Activated CD8-positive, alpha-beta memory T cell treated with anti-CD3 and anti-CD28 coated beads, Interleukin-2, amount 10 ng/mL, durations not matched to agents 7 days and 5 days (primary cell): ENCODE measurements around the gene HMBS. TPM values are rescaled to one million over a fixed set of nuclear protein-coding genes. Genes with fewer than 3 reads are reported as not detected.

Experiments used
- ATAC-seq: fragments of 150-1000 bp; cut with Tn5 transposase; one replicate; pipeline ENCODE4 v1.10.0; 2021; ENCODE audit warnings: moderate library complexity
- CTCF ChIA-PET: fragments of 350-600 bp; sonication (Branson Sonifier 250); formaldehyde crosslinking; loops from one replicate; lab custom pipeline; 2021; ENCODE audit warnings: antibody characterized with exemption; lab: Charles Lee
- DNase-seq: peaks from one replicate; pipeline ENCODE4 v3.0.0-alpha.2; 2020
- H3K27ac Mint-ChIP-seq: one replicate; pipeline ENCODE4 v1.8.0; 2021; ENCODE audit warnings: mild to moderate bottlenecking, mixed read lengths
- H3K27me3 Mint-ChIP-seq: one replicate; pipeline ENCODE4 v1.8.0; 2021; ENCODE audit warnings: mixed read lengths
- H3K36me3 Mint-ChIP-seq: one replicate; pipeline ENCODE4 v1.8.0; 2021; ENCODE audit warnings: mild to moderate bottlenecking, mixed read lengths
- H3K4me1 Mint-ChIP-seq: one replicate; pipeline ENCODE4 v1.8.0; 2021; ENCODE audit warnings: mixed read lengths
- H3K4me3 Mint-ChIP-seq: one replicate; pipeline ENCODE4 v1.8.0; 2021; ENCODE audit warnings: mild to moderate bottlenecking, moderate library complexity, mixed read lengths
- H3K9me3 Mint-ChIP-seq: one replicate; pipeline ENCODE4 v1.8.0; 2022; ENCODE audit warnings: low read depth, mixed read lengths
- total RNA-seq, 2 experiments: library from RNA; stranded (reverse); gene quantifications; one replicate each; pipeline ENCODE4 v1.2.3, GENCODE V29; 2021

The HMBS gene
- total RNA-seq, 2 experiments from 2014 or later, result 26.6 to 36.7 TPM

DNA sequence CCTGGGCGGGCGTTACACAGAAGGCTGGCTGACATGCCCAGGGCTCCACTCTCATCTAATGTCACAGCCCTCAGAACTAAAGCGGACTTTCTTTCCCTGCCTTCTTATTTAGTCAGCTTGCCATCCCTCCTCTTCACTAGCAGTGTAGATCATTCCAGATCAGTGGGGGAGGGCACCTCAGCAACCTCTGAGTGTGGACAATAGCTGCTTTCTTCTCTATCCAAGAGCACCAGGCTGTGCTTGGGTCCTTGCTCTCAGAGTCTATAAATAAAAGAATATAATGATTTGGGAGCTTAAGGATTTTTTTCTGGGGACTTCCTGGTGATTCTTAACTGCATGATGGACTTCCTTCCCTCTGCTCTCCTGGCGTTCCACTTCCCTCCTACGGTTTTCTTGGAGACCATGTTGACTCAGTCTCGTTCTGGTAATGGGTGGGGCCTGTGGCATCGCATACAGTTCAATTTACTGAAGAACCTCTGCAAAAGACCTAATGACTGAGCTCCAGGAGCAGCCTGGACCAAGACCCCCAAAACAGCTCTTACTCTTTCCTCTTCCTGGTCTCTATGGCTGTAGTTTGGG lies 2.9 kb upstream of the HMBS start:
- DNase-seq (no peak), ATAC-seq (no peak)
- Mint-ChIP-seq H3K27ac (no peak overlapping the region), H3K27me3 (no peaks in the 10 kb centered on the region), H3K4me1 (peaks cover 15% of the 10 kb centered on the region), H3K4me3 (no peak overlapping the region), H3K9me3 (no peaks in the 10 kb centered on the region), H3K36me3 (peaks cover 26% of the 10 kb centered on the region)
- CTCF ChIA-PET, result interaction anchor here (1.6 kb wide), 1 partner anchor 18 kb away, joined by 3 read pairs; no protein-coding TSS in a partner anchor

DNA sequence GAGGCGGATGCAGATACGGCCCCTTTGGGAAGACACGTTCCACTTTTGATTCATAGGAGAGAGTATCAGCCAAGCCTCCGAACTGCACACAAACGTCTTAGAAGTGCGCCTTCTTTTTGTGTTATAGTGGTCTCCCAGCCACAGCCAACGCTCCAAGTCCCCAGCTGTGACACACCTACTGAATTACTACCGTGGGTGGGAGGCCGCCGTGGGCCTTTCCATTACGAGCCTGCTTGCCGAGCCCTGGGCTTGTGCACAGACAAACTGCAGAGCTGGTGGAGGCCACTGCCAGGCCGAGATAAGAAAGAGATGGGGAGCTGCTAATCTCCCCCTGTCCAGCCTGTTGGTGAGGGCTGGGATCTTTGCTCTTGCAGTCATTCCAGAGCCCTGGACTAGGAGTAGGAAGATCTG lies 761 bp downstream of the HMBS start:
- peaks cover 20% of the 10 kb centered on the region for H3K36me3 Mint-ChIP-seq
- CTCF ChIA-PET, result interaction anchor here (0.6 to 4.0 kb wide), 14 partner anchors 10 to 597 kb away, joined by 3 to 27 read pairs (median 4); partner anchors contain the start of genes C2CD2L and VPS11
- ATAC-seq (peak; percentile 27), DNase-seq (no peak)
- H3K27me3 Mint-ChIP-seq, result no peaks in the 10 kb centered on the region
- H3K9me3 Mint-ChIP-seq, result no peaks in the 10 kb centered on the region
- H3K27ac Mint-ChIP-seq, result peak overlapping the region; percentile 89
- H3K4me1 Mint-ChIP-seq, result peaks cover 30% of the 10 kb centered on the region
- peak overlapping the region; percentile 93 for H3K4me3 Mint-ChIP-seq

DNA sequence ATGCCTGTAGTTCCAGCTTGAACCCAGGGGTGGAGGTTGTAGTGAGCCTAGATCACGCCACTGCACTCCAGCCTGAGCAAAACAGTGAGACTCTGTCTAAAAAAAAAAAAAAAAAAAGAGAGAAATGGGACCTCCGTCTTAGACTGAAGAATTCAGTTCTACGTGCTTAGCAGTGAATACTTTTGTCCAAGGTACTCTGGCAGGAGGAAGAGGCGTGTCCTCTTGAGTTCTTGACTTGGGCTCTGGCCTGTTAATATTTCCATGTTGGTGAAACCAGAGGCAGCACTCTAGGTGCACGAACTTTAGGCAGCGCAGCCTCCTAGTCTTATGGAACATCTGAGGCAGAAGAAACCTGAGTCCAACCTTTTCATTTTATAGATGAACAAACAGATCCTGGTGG lies 2.4 kb downstream of the HMBS start:
- peak overlapping the region; percentile 73 for H3K27ac Mint-ChIP-seq
- H3K4me3 Mint-ChIP-seq, result no peak overlapping the region
- peaks cover 8% of the 10 kb centered on the region for H3K36me3 Mint-ChIP-seq
- no peaks in the 10 kb centered on the region for H3K27me3 Mint-ChIP-seq
- DNase-seq (no peak), ATAC-seq (no peak)
- peaks cover 38% of the 10 kb centered on the region for H3K4me1 Mint-ChIP-seq
- no peaks in the 10 kb centered on the region for H3K9me3 Mint-ChIP-seq
- CTCF ChIA-PET, result interaction anchor here (3.2 to 4.0 kb wide), 2 partner anchors 8 to 20 kb away, joined by 15 to 27 read pairs; partner anchors contain the start of gene VPS11

DNA sequence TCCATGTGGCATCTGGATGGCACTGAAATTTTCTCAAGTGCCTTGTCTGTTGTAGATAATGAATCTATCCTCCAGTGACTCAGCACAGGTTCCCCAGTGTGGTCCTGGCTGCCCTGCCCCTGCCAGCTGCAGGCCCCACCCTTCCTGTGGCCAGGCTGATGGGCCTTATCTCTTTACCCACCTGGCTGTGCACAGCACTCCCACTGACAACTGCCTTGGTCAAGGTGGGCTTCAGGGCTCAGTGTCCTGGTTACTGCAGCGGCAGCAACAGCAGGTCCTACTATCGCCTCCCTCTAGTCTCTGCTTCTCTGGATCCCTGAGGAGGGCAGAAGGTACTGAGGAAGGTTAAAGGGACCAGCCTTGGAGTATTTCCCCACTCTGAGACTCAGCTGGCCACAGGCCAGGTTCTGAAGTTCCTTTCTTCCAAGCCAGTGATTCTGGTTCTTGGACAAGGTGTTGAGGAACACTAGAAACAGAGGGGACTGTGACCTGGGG lies 3.1 kb downstream of the HMBS start:
- no peak for ATAC-seq
- Mint-ChIP-seq H3K4me1 (peaks cover 44% of the 10 kb centered on the region), H3K36me3 (peaks cover 11% of the 10 kb centered on the region), H3K27ac (peak overlapping the region; percentile 73), H3K4me3 (no peak overlapping the region), H3K9me3 (no peaks in the 10 kb centered on the region), H3K27me3 (no peaks in the 10 kb centered on the region)
- no peak for DNase-seq
- CTCF ChIA-PET, result interaction anchor here (1.6 kb wide), 1 partner anchor 15 kb away, joined by 3 read pairs; the partner anchor contains the start of gene DPAGT1

DNA sequence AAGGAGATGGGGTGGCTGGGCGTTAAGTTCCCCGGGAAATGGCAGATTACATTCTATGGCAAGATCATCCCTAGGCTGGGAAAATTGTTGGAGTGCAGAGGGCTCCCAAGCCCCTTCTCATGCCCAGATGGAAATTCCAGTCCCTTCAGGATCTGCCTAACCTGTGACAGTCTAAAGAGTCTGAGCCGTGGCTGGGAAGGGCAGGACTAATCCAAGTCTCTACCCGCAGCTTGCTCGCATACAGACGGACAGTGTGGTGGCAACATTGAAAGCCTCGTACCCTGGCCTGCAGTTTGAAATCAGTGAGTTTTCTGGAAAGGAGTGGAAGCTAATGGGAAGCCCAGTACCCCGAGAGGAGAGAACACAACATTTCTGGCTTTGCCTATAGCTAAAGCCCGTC lies 3.7 kb downstream of the HMBS start:
- Mint-ChIP-seq H3K27me3 (no peaks in the 10 kb centered on the region), H3K36me3 (peaks cover 17% of the 10 kb centered on the region), H3K4me3 (no peak overlapping the region), H3K9me3 (no peaks in the 10 kb centered on the region), H3K4me1 (peaks cover 49% of the 10 kb centered on the region), H3K27ac (no peak overlapping the region)
- DNase-seq (no peak), ATAC-seq (no peak)
- CTCF ChIA-PET, result interaction anchor here (1.1 to 1.6 kb wide), 2 partner anchors 14 to 233 kb away, joined by 3 to 4 read pairs; partner anchors contain the start of gene DPAGT1

DNA sequence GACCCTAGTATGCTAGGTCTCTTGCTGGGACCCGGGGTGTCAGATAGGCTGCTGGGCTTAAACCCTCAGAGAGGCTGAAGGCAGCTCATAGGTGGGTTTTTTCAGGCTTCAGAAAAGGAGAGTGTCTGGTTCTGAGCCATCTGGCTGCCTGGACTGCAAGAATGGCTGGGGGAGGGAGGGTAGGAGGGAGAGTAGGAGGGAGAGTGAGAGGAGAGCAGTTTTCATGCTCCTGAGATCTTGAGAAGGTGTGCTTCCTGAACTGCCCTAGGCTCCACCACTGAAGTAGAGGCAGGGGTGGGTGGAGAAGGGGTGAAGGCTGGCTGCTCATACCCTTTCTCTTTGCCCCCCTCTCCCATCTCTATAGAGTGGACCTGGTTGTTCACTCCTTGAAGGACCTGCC lies 4.6 kb downstream of the HMBS start:
- no peaks in the 10 kb centered on the region for H3K9me3 Mint-ChIP-seq
- peaks cover 50% of the 10 kb centered on the region for H3K4me1 Mint-ChIP-seq
- H3K27ac Mint-ChIP-seq, result no peak overlapping the region
- CTCF ChIA-PET, result interaction anchor here (1.1 to 1.6 kb wide), 2 partner anchors 13 to 232 kb away, joined by 3 to 4 read pairs; partner anchors contain the start of gene DPAGT1
- no peak for DNase-seq
- peaks cover 26% of the 10 kb centered on the region for H3K36me3 Mint-ChIP-seq
- no peak overlapping the region for H3K4me3 Mint-ChIP-seq
- ATAC-seq, result no peak
- no peaks in the 10 kb centered on the region for H3K27me3 Mint-ChIP-seq

DNA sequence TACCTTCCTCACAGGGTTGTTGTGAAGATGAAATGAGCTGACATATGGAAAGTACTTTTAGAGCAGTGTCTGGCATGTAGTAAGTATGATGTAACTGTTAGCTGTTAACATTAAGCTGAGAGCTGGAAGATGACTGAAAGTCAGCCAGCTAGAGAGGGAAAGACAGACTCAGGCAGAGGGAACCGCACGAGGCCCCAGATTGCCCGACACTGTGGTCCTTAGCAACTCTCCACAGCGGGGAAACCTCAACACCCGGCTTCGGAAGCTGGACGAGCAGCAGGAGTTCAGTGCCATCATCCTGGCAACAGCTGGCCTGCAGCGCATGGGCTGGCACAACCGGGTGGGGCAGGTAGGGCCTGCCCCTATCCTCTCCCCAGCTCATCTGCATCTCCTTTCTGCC lies 6.5 kb downstream of the HMBS start:
- peaks cover 47% of the 10 kb centered on the region for H3K4me1 Mint-ChIP-seq
- H3K36me3 Mint-ChIP-seq, result peaks cover 34% of the 10 kb centered on the region
- peaks cover 2% of the 10 kb centered on the region for H3K27me3 Mint-ChIP-seq
- DNase-seq (no peak), ATAC-seq (no peak)
- peak overlapping the region; percentile 1 for H3K4me3 Mint-ChIP-seq
- H3K27ac Mint-ChIP-seq, result peak overlapping the region; percentile 51
- no peaks in the 10 kb centered on the region for H3K9me3 Mint-ChIP-seq
- CTCF ChIA-PET, result interaction anchor here (1.3 to 1.4 kb wide), 2 partner anchors 11 to 106 kb away, joined by 4 to 5 read pairs; partner anchors contain the start of gene DPAGT1

DNA sequence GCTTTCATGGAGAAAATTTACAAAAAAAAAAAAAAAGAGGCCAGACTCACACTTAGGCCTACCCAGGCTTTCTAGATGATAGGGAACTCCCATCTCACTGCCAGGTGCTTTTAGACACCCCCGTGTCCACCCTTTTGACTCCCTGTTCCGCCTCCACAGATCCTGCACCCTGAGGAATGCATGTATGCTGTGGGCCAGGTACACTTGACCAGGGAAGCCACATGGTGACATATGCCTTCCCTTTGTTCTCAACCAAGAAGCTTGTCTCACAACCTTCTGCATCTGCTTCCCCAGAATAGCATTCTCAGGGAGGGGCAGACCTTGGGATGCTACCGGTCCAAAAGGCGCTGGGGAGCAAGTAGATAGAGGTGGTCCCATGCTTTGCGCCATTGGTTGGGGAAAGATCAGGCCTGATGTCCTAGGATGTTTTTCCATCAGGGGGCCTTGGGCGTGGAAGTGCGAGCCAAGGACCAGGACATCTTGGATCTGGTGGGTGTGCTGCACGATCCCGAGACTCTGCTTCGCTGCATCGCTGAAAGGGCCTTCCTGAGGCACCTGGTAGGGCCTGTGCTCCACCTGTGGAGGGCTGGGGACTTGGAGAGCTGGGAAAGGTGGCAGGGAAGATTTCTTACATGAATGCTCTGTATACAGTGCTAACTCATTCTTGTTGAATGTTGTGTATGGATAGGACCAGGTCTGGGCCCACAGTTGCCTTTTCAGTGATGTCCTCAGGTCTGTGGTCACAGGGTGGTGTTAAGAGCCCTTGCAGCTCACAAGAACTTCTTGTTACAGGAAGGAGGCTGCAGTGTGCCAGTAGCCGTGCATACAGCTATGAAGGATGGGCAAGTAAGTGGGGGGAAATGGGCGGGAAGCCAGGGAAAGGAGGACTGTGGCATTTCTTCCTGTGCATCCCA lies 7.5 kb downstream of the HMBS start:
- Mint-ChIP-seq H3K4me3 (peak overlapping the region; percentile 93), H3K9me3 (no peaks in the 10 kb centered on the region), H3K27ac (peak overlapping the region; percentile 66), H3K27me3 (peaks cover 2% of the 10 kb centered on the region), H3K4me1 (peaks cover 47% of the 10 kb centered on the region), H3K36me3 (peaks cover 39% of the 10 kb centered on the region)
- ATAC-seq, result no peak
- DNase-seq, result no peak
- CTCF ChIA-PET, result interaction anchor here (1.0 to 1.4 kb wide), 3 partner anchors 10 to 246 kb away, joined by 4 to 5 read pairs (median 4); partner anchors contain the start of gene DPAGT1

DNA sequence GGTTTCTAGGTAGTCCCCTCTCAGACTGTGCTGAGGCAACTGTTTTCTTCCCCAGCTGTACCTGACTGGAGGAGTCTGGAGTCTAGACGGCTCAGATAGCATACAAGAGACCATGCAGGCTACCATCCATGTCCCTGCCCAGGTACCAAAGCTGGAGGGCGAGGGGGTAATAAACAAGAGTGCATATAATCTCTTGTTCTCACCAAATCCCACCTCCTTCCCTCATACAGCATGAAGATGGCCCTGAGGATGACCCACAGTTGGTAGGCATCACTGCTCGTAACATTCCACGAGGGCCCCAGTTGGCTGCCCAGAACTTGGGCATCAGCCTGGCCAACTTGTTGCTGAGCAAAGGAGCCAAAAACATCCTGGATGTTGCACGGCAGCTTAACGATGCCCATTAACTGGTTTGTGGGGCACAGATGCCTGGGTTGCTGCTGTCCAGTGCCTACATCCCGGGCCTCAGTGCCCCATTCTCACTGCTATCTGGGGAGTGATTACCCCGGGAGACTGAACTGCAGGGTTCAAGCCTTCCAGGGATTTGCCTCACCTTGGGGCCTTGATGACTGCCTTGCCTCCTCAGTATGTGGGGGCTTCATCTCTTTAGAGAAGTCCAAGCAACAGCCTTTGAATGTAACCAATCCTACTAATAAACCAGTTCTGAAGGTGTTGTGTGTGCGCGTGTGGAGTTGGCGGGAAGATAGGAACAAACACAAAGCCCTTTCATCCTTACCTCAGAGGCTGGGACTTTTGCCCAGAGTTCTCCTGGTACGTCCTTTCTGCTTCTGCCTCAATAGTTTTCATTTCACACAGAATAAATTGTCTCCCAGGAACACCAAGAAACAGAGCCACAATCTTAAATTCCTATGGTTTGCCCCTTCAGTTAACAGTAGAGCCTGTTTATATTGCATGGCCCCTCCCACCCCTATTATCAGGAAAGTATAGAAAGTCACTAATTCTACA lies 8.5 kb downstream of the HMBS start:
- CTCF ChIA-PET, result interaction anchor here (0.8 to 3.9 kb wide), 4 partner anchors 8 to 245 kb away, joined by 3 to 27 read pairs (median 10); partner anchors contain the start of genes C2CD2L and HMBS
- H3K27me3 Mint-ChIP-seq, result peaks cover 2% of the 10 kb centered on the region
- peak overlapping the region; percentile 93 for H3K4me3 Mint-ChIP-seq
- peaks cover 48% of the 10 kb centered on the region for H3K36me3 Mint-ChIP-seq
- no peak for DNase-seq
- H3K27ac Mint-ChIP-seq, result peak overlapping the region; percentile 94
- H3K9me3 Mint-ChIP-seq, result no peaks in the 10 kb centered on the region
- ATAC-seq, result no peak
- H3K4me1 Mint-ChIP-seq, result peaks cover 40% of the 10 kb centered on the region

DNA sequence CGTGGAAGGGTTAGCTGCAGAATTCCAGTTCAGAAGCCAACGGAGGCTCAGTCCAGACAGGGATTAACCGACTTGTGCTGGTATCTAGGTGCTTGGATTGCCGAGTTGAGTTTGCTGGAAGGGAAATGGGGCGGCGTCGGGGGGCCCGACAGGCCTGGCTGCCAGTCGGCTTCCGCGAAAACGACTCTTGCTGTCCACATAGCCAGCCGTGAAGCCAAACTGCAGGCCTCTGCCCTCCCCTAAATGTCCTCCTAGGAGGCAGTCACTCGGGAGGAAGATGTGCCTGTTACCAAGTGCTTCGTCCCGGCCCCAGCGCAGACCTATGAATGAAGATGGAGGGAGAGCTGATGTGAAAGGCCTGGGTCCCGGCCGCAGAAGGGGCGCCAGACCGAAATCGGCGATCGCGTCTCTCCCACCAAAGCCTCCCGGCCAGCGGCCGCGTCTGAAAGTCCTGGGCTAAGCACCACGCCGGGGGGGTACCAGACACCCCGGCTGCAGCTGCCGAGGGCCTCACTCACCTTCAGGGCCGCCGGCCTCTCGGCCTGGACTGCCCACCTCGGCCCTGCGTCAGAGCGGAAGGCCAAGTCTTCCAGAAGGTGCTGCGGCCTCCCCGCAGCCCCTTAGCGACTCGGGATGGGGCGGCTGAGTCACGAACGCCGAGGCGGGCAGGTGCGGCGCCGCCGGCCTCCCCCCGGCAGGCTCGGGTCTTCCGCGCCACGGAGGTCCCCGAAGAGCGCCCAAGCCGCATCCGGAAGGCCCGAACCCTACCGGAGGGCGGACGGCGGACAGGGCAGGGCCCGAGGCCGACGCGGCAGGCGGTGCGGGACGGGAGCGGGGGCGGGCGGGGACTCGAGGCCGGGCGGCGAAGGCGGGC lies 9.5 kb downstream of the HMBS start:
- Mint-ChIP-seq H3K4me1 (peaks cover 46% of the 10 kb centered on the region), H3K36me3 (peaks cover 54% of the 10 kb centered on the region)

DNA sequence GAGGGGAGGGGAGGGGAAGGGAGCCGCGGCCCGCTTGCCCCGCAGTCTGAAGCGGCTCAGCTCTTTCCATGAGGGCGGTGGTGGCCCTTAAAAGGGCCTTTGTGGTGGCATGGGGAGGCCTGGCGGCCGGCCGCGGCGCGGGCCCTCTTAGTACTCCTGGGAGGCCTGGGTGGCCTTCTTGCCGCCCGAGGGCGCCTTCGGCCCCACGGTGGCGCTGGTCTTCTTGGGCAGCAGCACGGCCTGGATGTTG lies 10.1 kb downstream of the HMBS start:
- Mint-ChIP-seq H3K36me3 (peaks cover 55% of the 10 kb centered on the region), H3K4me3 (peak overlapping the region; percentile 93), H3K4me1 (peaks cover 47% of the 10 kb centered on the region), H3K27ac (peak overlapping the region; percentile 94), H3K27me3 (peaks cover 2% of the 10 kb centered on the region), H3K9me3 (no peaks in the 10 kb centered on the region)
- peak; percentile 25 for ATAC-seq
- DNase-seq, result no peak
- CTCF ChIA-PET, result interaction anchor here (1.0 to 3.9 kb wide), 6 partner anchors 10 to 181 kb away, joined by 3 to 27 read pairs (median 6); partner anchors contain the start of genes C2CD2L and HMBS

More for the DNA sequence above, 9.5 kb downstream of the HMBS start:
- Mint-ChIP-seq H3K27ac (peak overlapping the region; percentile 94), H3K27me3 (peaks cover 2% of the 10 kb centered on the region), H3K4me3 (peak overlapping the region; percentile 93), H3K9me3 (no peaks in the 10 kb centered on the region)
- ATAC-seq, result peak; percentile 4
- DNase-seq, result peak; percentile 62
- CTCF ChIA-PET, result interaction anchor here (1.0 to 3.9 kb wide), 6 partner anchors 9 to 181 kb away, joined by 3 to 27 read pairs (median 6); partner anchors contain the start of genes C2CD2L and HMBS
